Stimulated activated naive CD8-positive, alpha-beta T cell treated with anti-CD3 and anti-CD28 coated beads, Interleukin-15, Interleukin-2, amounts not matched to agents 100 U/mL and 50 U/mL, for 24 hours (primary cell): ENCODE measurements around the gene C11orf87.

Experiments
- ATAC-seq: fragments of 150-1000 bp; cut with Tn5 transposase; one replicate; pipeline ENCODE4 v1.10.0; 2021
- DNase-seq: peaks from one replicate; pipeline ENCODE4 v3.0.0; 2021

Gene C11orf87

GRCh38 chr11:109439684-109440083 lies 17.7 kb downstream of the C11orf87 start:
- ATAC-seq: no peak
- DNase-seq: no peak

DNA sequence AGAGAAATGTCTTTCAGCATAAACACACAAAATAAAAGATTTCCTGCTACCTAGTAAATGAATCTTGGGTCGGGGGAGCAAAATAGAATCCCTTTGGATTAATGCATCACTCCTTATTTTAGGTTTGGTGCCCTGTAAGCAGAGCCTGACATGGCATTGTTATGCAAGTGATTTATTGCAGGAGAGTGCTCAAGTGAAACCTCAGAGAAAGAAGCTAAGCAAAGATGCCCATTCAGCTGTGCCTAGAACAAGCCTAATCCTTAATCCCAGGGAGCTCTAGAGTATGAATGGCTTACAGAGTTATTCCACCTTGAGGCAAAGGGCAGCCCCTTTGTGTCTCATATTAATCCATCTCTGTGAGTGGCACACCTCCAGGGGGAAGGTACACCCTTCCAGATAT lies 21.1 kb downstream of the C11orf87 start:
- DNase-seq: no peak
- no peak for ATAC-seq

GRCh38 chr11:109454857-109455256 lies 32.9 kb downstream of the C11orf87 start:
- DNase-seq: no peak
- no peak for ATAC-seq
